ENCODE results near the gene KRT5. TPM values are rescaled to one million over a fixed set of nuclear protein-coding genes. Genes with fewer than 3 reads are reported as not detected.

KRT5 gene
- total and polyA plus RNA-seq, 2 of the 13 experiments (the other 11 are each of a cell fraction or from before 2014, with no cell fraction given), result 0.08 TPM; not detected in 1

DNA sequence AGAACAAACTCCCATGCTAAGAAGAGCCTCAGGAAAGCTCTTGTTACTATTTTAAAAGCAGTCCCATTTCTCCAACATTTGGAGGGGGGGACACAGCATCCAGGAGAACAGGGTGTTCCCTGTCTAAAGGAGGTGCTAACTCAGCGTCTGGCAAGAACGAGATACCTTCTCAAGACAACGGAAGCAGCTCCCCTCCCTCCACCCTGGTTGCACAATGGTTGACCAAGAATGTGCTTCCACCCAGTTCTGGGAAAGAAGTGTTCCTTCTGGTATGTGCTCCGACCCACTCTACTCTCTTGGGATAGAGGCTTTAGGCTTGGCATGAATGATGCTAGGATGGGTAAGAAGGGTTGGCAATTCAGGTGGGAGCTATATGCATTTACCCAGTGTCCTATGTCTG is 25.7 kb downstream of the KRT5 start (continued):
- TF ChIP-seq, protein P1, sequence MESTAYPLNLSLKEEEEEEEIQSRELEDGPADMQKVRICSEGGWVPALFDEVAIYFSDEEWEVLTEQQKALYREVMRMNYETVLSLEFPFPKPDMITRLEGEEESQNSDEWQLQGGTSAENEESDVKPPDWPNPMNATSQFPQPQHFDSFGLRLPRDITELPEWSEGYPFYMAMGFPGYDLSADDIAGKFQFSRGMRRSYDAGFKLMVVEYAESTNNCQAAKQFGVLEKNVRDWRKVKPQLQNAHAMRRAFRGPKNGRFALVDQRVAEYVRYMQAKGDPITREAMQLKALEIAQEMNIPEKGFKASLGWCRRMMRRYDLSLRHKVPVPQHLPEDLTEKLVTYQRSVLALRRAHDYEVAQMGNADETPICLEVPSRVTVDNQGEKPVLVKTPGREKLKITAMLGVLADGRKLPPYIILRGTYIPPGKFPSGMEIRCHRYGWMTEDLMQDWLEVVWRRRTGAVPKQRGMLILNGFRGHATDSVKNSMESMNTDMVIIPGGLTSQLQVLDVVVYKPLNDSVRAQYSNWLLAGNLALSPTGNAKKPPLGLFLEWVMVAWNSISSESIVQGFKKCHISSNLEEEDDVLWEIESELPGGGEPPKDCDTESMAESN (CRISPR knock-in tag; conservative IDR thresholded peaks at IDR 0.05), result no peak
- TF ChIP-seq TSC22D2 (CRISPR knock-in tag; IDR thresholded peaks at IDR 0.05; ENCODE audit: borderline replicate concordance) (no peak), SNRNP70 (IDR thresholded peaks at IDR 0.05; ENCODE audit: low read depth, low read length) (no peak), TOE1 (CRISPR knock-in tag; IDR thresholded peaks at IDR 0.05) (no peak), NAIF1 (CRISPR knock-in tag; IDR thresholded peaks at IDR 0.05; ENCODE audit: borderline replicate concordance) (no peak), ZNF841 (CRISPR knock-in tag; IDR thresholded peaks at IDR 0.05; ENCODE audit: borderline replicate concordance) (no peak)

DNA sequence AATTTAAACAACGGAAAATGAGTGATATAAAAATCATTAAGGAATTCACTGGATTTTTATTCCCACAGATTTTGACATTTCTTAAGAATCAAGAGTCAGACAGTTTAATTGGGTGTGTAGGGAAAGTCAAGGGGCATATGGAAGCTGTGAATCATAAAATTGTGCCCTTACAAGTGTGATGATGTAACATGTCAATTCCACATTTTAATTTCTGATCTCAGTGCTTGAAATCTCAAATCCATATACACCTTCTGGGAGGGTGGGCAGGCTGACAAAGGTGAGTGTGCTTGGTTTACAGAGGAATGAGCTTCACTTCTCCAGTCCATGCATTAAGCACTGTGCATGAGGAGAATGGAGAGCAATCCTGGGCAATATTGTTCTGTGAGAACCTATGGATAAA is 26.1 kb downstream of the KRT5 start:
- no peak overlapping the region for H3K4me2 ChIP-seq (ENCODE audit: low read depth, low read length)
- H3K27ac ChIP-seq (ENCODE audit: extremely low read length, insufficient read depth, low read length), result no peak overlapping the region
- no TSS peak for BruUV-seq (replicated peaks)
- in situ Hi-C loops (cut with HindIII; ENCODE audit: extremely low pct_ligation_motif_present, low pct_unique_long_range_greater_than_20kb), result no loop called here
- ATAC-seq, result no peak
- DNase-seq (ENCODE audit: low spot score), result no peak
- intact Hi-C loops (cut with micrococcal nuclease; ENCODE audit: unreplicated experiment), result no loop called here
- H3K9ac ChIP-seq (ENCODE audit: insufficient read depth, low read depth, low read length), result no peak overlapping the region
- no peak for FAIRE-seq
- CTCF ChIA-PET (ENCODE audit: low intra/inter-chr PET ratio, low total read pairs), result no interaction called here
- whole genome bisulfite sequencing (ENCODE audit: low lambda C conversion rate), result 8% methylated on average over 1 of the region's 1 CpG
- POLR2A ChIA-PET, result no interaction called here
- peaks cover 3 to 17% of the 10 kb centered on the region in 2 experiments; a peak in 3 of 5 replicates for H3K27me3 ChIP-seq (ENCODE audit: control insufficient read depth in 1 of 2, insufficient read depth in 2 of 2, low read length in 2 of 2)
- H2AFZ ChIP-seq (ENCODE audit: low read length), result no peak overlapping the region
- no peaks in the 10 kb centered on the region for H3K9me3 ChIP-seq (ENCODE audit: low read length)
- H3K4me1 ChIP-seq (ENCODE audit: insufficient read depth, low read length), result 0 out of 2 replicates have a peak, but pooled peaks cover 6% of the 10 kb centered on the region
- no peaks in the 10 kb centered on the region for H4K20me1 ChIP-seq (ENCODE audit: insufficient read depth, low read length)
- no peaks in the 10 kb centered on the region for H3K36me3 ChIP-seq (replicated peaks in 1 of 2; ENCODE audit: control insufficient read depth in 1 of 2, insufficient read depth in 2 of 2, low read length in 2 of 2)
- no peaks in the 10 kb centered on the region for H3K79me2 ChIP-seq (ENCODE audit: insufficient read depth, low read length)
- no peak overlapping the region for H3K4me3 ChIP-seq (replicated peaks in 1 of 3; ENCODE audit: insufficient read depth in 1 of 3, low read depth in 2 of 3, low read length in 3 of 3)
- TF ChIP-seq SP1 (IDR thresholded peaks at IDR 0.05), result no peak
- no peak for TF ChIP-seq SP1 (CRISPR knock-in tag; IDR thresholded peaks at IDR 0.05)
- TF ChIP-seq KDM5B (CRISPR knock-in tag; IDR thresholded peaks at IDR 0.05; ENCODE audit: borderline replicate concordance), result no peak
- TF ChIP-seq KDM2A (CRISPR knock-in tag; IDR thresholded peaks at IDR 0.05; ENCODE audit: borderline replicate concordance, low read depth), result no peak
- TF ChIP-seq, protein P2, sequence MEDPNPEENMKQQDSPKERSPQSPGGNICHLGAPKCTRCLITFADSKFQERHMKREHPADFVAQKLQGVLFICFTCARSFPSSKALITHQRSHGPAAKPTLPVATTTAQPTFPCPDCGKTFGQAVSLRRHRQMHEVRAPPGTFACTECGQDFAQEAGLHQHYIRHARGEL (CRISPR knock-in tag; IDR thresholded peaks at IDR 0.05), result no peak
- no peak for TF ChIP-seq SRF (IDR thresholded peaks at IDR 0.05; ENCODE audit: low read depth, low read length)
- TF ChIP-seq, protein P3, sequence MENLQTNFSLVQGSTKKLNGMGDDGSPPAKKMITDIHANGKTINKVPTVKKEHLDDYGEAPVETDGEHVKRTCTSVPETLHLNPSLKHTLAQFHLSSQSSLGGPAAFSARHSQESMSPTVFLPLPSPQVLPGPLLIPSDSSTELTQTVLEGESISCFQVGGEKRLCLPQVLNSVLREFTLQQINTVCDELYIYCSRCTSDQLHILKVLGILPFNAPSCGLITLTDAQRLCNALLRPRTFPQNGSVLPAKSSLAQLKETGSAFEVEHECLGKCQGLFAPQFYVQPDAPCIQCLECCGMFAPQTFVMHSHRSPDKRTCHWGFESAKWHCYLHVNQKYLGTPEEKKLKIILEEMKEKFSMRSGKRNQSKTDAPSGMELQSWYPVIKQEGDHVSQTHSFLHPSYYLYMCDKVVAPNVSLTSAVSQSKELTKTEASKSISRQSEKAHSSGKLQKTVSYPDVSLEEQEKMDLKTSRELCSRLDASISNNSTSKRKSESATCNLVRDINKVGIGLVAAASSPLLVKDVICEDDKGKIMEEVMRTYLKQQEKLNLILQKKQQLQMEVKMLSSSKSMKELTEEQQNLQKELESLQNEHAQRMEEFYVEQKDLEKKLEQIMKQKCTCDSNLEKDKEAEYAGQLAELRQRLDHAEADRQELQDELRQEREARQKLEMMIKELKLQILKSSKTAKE (CRISPR knock-in tag; IDR thresholded peaks at IDR 0.05; ENCODE audit: borderline replicate concordance), result no peak
- TF ChIP-seq, protein P4, sequence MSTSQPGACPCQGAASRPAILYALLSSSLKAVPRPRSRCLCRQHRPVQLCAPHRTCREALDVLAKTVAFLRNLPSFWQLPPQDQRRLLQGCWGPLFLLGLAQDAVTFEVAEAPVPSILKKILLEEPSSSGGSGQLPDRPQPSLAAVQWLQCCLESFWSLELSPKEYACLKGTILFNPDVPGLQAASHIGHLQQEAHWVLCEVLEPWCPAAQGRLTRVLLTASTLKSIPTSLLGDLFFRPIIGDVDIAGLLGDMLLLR (CRISPR knock-in tag; IDR thresholded peaks at IDR 0.05), result no peak
- no peak for TF ChIP-seq HIVEP1 (CRISPR knock-in tag; IDR thresholded peaks at IDR 0.05)
- no peak for TF ChIP-seq XBP1 (CRISPR knock-in tag; IDR thresholded peaks at IDR 0.05)
- no peak for TF ChIP-seq NR2F6 (IDR thresholded peaks at IDR 0.05)
- no peak for TF ChIP-seq NR2F6 (CRISPR knock-in tag; IDR thresholded peaks at IDR 0.05)
- TF ChIP-seq SETDB1 (CRISPR knock-in tag; IDR thresholded peaks at IDR 0.05; ENCODE audit: borderline replicate concordance), result no peak
- TF ChIP-seq ZNF232 (CRISPR knock-in tag; IDR thresholded peaks at IDR 0.05; ENCODE audit: borderline replicate concordance), result no peak
- TF ChIP-seq NFIC (IDR thresholded peaks at IDR 0.05; ENCODE audit: low read length), result no peak
- TF ChIP-seq YEATS4 (CRISPR knock-in tag; IDR thresholded peaks at IDR 0.05; ENCODE audit: borderline replicate concordance), result no peak
- TF ChIP-seq GATA4 (IDR thresholded peaks at IDR 0.05; ENCODE audit: borderline replicate concordance, low read depth), result no peak
